Measurements from ENCODE around the gene CDC42BPA. TPM values are rescaled to one million over a fixed set of nuclear protein-coding genes. Genes with fewer than 3 reads are reported as not detected.

CDC42BPA gene
- polyA plus RNA-seq, 1 donor (not counting 4 experiments of a cell fraction or from before 2014, with no cell fraction given), result 9.2 TPM

DNA sequence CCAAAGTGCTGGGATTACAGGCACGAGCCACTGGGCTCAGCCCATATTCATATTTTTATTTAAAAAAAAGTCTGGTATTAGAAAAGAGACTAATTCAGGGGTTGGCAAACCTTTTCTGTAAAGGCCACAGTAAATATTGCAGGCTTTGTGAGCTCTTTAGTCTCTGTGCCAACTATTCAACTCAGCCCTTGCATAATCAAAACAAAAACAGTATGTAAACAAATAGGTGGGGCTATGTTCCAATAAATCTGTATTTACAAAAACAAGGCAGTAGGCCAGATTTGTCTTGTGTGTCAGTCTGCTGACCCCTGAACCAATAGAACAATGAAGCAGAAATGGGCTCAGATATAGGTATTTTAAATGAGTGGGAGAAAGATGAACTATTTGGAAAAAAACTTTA is 49.3 kb downstream of the CDC42BPA start:
- Histone ChIP-seq H3K4me3 (ENCODE audit: control insufficient read depth in 2 of 3, extremely low read depth in 1 of 3, insufficient read depth in 2 of 3, low read depth in 1 of 3, low read length in 3 of 3) (no peak overlapping the region), H3K27ac (ENCODE audit: control insufficient read depth, insufficient read depth, low read length) (no peak overlapping the region), H4K20me1 (ENCODE audit: control insufficient read depth, extremely low read depth, insufficient read depth, low read length) (peaks cover 12% of the 10 kb centered on the region), H3K4me2 (ENCODE audit: control insufficient read depth, extremely low read depth, insufficient read depth, low read depth, low read length) (no peak overlapping the region), H3K9ac (ENCODE audit: control insufficient read depth, extremely low read depth, insufficient read depth, low read length) (no peak overlapping the region), H2AFZ (ENCODE audit: control insufficient read depth, low read length) (no peak overlapping the region), H3K36me3 (ENCODE audit: control insufficient read depth in 2 of 2, extremely low read depth in 1 of 2, insufficient read depth in 2 of 2, low read length in 2 of 2) (no peaks in the 10 kb centered on the region), H3K79me2 (ENCODE audit: control insufficient read depth, insufficient read depth, low read length) (peaks cover 26% of the 10 kb centered on the region), H3K27me3 (ENCODE audit: control insufficient read depth, extremely low read depth, insufficient read depth, low read length) (no peaks in the 10 kb centered on the region), H3K4me1 (ENCODE audit: control insufficient read depth, extremely low read depth, insufficient read depth, low read length) (peaks cover 2% of the 10 kb centered on the region), H3K9me3 (ENCODE audit: control insufficient read depth, low read depth, low read length) (no peaks in the 10 kb centered on the region), H3K9me1 (ENCODE audit: control insufficient read depth, extremely low read depth, insufficient read depth, low read length) (no peaks in the 10 kb centered on the region)
- dilution Hi-C loops (cut with MboI; ENCODE audit: extremely low pct_ligation_motif_present, low sequenced_read_pairs), result no loop called here
- DNase-seq (ENCODE audit: low read depth, low spot score) (no peak), FAIRE-seq (no peak)
- TF ChIP-seq, protein P1, sequence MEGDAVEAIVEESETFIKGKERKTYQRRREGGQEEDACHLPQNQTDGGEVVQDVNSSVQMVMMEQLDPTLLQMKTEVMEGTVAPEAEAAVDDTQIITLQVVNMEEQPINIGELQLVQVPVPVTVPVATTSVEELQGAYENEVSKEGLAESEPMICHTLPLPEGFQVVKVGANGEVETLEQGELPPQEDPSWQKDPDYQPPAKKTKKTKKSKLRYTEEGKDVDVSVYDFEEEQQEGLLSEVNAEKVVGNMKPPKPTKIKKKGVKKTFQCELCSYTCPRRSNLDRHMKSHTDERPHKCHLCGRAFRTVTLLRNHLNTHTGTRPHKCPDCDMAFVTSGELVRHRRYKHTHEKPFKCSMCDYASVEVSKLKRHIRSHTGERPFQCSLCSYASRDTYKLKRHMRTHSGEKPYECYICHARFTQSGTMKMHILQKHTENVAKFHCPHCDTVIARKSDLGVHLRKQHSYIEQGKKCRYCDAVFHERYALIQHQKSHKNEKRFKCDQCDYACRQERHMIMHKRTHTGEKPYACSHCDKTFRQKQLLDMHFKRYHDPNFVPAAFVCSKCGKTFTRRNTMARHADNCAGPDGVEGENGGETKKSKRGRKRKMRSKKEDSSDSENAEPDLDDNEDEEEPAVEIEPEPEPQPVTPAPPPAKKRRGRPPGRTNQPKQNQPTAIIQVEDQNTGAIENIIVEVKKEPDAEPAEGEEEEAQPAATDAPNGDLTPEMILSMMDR (optimal IDR thresholded peaks at IDR 0.05 in 1 of 3, IDR thresholded peaks at IDR 0.05 in 1 of 3, conservative IDR thresholded peaks at IDR 0.05 in 1 of 3; ENCODE audit: extremely low read depth in 1 of 3, insufficient read depth in 2 of 3, low read length in 3 of 3), result no peak
- TF ChIP-seq EZH2 (IDR thresholded peaks at IDR 0.05; ENCODE audit: low read length), result no peak

DNA sequence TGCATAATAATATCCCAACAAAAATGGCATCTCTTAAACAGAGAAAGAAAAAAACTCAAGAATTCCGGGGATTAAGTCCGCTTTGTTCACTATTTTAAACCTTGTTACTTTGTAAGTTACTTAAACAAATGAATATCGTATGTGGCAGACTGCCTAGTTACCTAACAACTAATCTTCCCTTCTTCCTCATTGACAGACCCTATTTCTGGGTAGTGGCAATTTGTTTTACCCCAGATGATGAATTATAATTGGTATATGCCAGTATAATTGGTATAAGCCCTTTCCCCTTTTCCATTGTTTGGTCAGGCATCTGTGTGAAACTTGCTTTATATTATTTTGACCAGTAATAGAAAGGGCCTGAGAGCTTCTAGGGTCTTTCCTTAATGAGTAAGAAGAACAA is 52.4 kb downstream of the CDC42BPA start:
- Histone ChIP-seq H3K27ac (ENCODE audit: control insufficient read depth, insufficient read depth, low read length) (no peak overlapping the region), H3K9me3 (ENCODE audit: control insufficient read depth, low read depth, low read length) (no peaks in the 10 kb centered on the region), H3K4me3 (ENCODE audit: control insufficient read depth in 2 of 3, extremely low read depth in 1 of 3, insufficient read depth in 2 of 3, low read depth in 1 of 3, low read length in 3 of 3) (no peak overlapping the region), H3K4me2 (ENCODE audit: control insufficient read depth, extremely low read depth, insufficient read depth, low read depth, low read length) (no peak overlapping the region), H3K9me1 (ENCODE audit: control insufficient read depth, extremely low read depth, insufficient read depth, low read length) (no peaks in the 10 kb centered on the region), H3K9ac (ENCODE audit: control insufficient read depth, extremely low read depth, insufficient read depth, low read length) (no peak overlapping the region), H3K4me1 (ENCODE audit: control insufficient read depth, extremely low read depth, insufficient read depth, low read length) (peaks cover 2% of the 10 kb centered on the region), H3K79me2 (ENCODE audit: control insufficient read depth, insufficient read depth, low read length) (peaks cover 25% of the 10 kb centered on the region), H2AFZ (ENCODE audit: control insufficient read depth, low read length) (no peak overlapping the region), H3K36me3 (ENCODE audit: control insufficient read depth in 2 of 2, extremely low read depth in 1 of 2, insufficient read depth in 2 of 2, low read length in 2 of 2) (no peaks in the 10 kb centered on the region), H4K20me1 (ENCODE audit: control insufficient read depth, extremely low read depth, insufficient read depth, low read length) (peaks cover 10% of the 10 kb centered on the region), H3K27me3 (ENCODE audit: control insufficient read depth, extremely low read depth, insufficient read depth, low read length) (no peaks in the 10 kb centered on the region)
- FAIRE-seq (no peak), DNase-seq (ENCODE audit: low read depth, low spot score) (no peak)
- dilution Hi-C loops (cut with MboI; ENCODE audit: extremely low pct_ligation_motif_present, low sequenced_read_pairs), result no loop called here
- TF ChIP-seq, protein P1 (optimal IDR thresholded peaks at IDR 0.05 in 1 of 3, IDR thresholded peaks at IDR 0.05 in 1 of 3, conservative IDR thresholded peaks at IDR 0.05 in 1 of 3; ENCODE audit: extremely low read depth in 1 of 3, insufficient read depth in 2 of 3, low read length in 3 of 3), result no peak
- TF ChIP-seq EZH2 (IDR thresholded peaks at IDR 0.05; ENCODE audit: low read length), result no peak
